Measurements from ENCODE around the gene CDH4. TPM values are rescaled to one million over a fixed set of nuclear protein-coding genes. Genes with fewer than 3 reads are reported as not detected.
A peak's percentile ranks its signal among the peaks of the same experiment; 100 is the strongest.

CDH4 gene
- total RNA-seq, 6 donors from 2014 or later, result 0.20 to 1.0 (median 0.40) TPM; not detected in 1

GRCh38 chr20:61516346-61517208 is 264.5 kb downstream of the CDH4 start:
- no peak for DNase-seq
- 64 to 69% methylated on average over 14 to 22 of the region's 22 CpGs for WGBS, 2 donors
- Histone ChIP-seq H3K27ac (no peak overlapping the region), H3K4me1 (no peaks in the 10 kb centered on the region), H3K36me3 (no peaks in the 10 kb centered on the region), H3K4me3 (no peak overlapping the region), H3K9me3 (no peaks in the 10 kb centered on the region), H3K27me3 (no peaks in the 10 kb centered on the region)
- no peak for ATAC-seq (ENCODE audit: low FRiP score in 2 of 2)
- TF ChIP-seq POLR2AphosphoS5 (IDR thresholded peaks at IDR 0.05), result no peak
- TF ChIP-seq POLR2A (IDR thresholded peaks at IDR 0.05), result no peak
- no peak for TF ChIP-seq CTCF (IDR thresholded peaks at IDR 0.05)
- no peak for TF ChIP-seq EP300 (IDR thresholded peaks at IDR 0.05)

GRCh38 chr20:61517419-61517818 is 265.4 kb downstream of the CDH4 start:
- no peaks in the 10 kb centered on the region for H3K9me3 ChIP-seq
- no peaks in the 10 kb centered on the region for H3K36me3 ChIP-seq
- DNase-seq (no peak), ATAC-seq (ENCODE audit: low FRiP score in 2 of 2) (no peak)
- TF ChIP-seq POLR2AphosphoS5 (IDR thresholded peaks at IDR 0.05) (no peak), POLR2A (IDR thresholded peaks at IDR 0.05) (no peak), CTCF (IDR thresholded peaks at IDR 0.05) (no peak), EP300 (IDR thresholded peaks at IDR 0.05) (no peak)
- 69 to 70% methylated on average over 9 of the region's 9 CpGs for WGBS, 2 donors
- no peak overlapping the region for H3K4me3 ChIP-seq
- H3K27me3 ChIP-seq, result no peaks in the 10 kb centered on the region
- no peaks in the 10 kb centered on the region for H3K4me1 ChIP-seq
- no peak overlapping the region for H3K27ac ChIP-seq

- H3K27ac ChIP-seq, result no peak overlapping the region
- DNase-seq (no peak), ATAC-seq (ENCODE audit: low FRiP score in 2 of 2) (no peak)
- H3K9me3 ChIP-seq, result no peaks in the 10 kb centered on the region
- WGBS, 2 donors, result 87% methylated on average over 5 of the region's 5 CpGs
- no peaks in the 10 kb centered on the region for H3K4me1 ChIP-seq
- H3K27me3 ChIP-seq, result no peaks in the 10 kb centered on the region
- no peak for TF ChIP-seq CTCF (IDR thresholded peaks at IDR 0.05)
- TF ChIP-seq POLR2A (IDR thresholded peaks at IDR 0.05), result no peak
- no peak for TF ChIP-seq POLR2AphosphoS5 (IDR thresholded peaks at IDR 0.05)
- no peak for TF ChIP-seq EP300 (IDR thresholded peaks at IDR 0.05)
- no peak overlapping the region for H3K4me3 ChIP-seq
- no peaks in the 10 kb centered on the region for H3K36me3 ChIP-seq
Measured at GRCh38 chr20:61518424-61518951, 266.4 kb downstream of the CDH4 start.

GRCh38 chr20:61519488-61519887 is 267.4 kb downstream of the CDH4 start:
- DNase-seq, result peak in 1 of 2 donors; percentile 56
- 88 to 91% methylated on average over 4 to 17 of the region's 17 CpGs for WGBS, 2 donors
- no peak for TF ChIP-seq POLR2AphosphoS5 (IDR thresholded peaks at IDR 0.05)
- no peak for TF ChIP-seq CTCF (IDR thresholded peaks at IDR 0.05)
- TF ChIP-seq EP300 (IDR thresholded peaks at IDR 0.05), result no peak
- no peak for TF ChIP-seq POLR2A (IDR thresholded peaks at IDR 0.05)
- no peaks in the 10 kb centered on the region for H3K9me3 ChIP-seq
- H3K4me1 ChIP-seq, result no peaks in the 10 kb centered on the region
- no peak overlapping the region for H3K4me3 ChIP-seq
- no peaks in the 10 kb centered on the region for H3K36me3 ChIP-seq
- no peak for ATAC-seq (ENCODE audit: low FRiP score in 2 of 2)
- no peaks in the 10 kb centered on the region for H3K27me3 ChIP-seq
- no peak overlapping the region for H3K27ac ChIP-seq

All from upper lobe of left lung (tissue), 6 donors.